Esophagus (tissue), 2 donors: ENCODE results near the gene JPT2. TPM values are rescaled to one million over a fixed set of nuclear protein-coding genes. Genes with fewer than 3 reads are reported as not detected.
"Not testable (repeated sequence)": the region's sequence is repeated elsewhere in the genome, so short reads cannot be mapped to it uniquely, and the experiment has no call there.

Experiments
- H3K27ac ChIP-seq, 2 donors: one replicate each; pipeline ENCODE4 v1.5.1; 2013; ENCODE audit warnings: low read depth in 2 of 2, mild to moderate bottlenecking in 2 of 2, inconsistent platforms in 1 of 2, low read length in 1 of 2, moderate library complexity in 1 of 2
- H3K27me3 ChIP-seq, 2 donors: one replicate each; pipeline ENCODE4 v1.6.1; 2013; ENCODE audit warnings: low read length in 2 of 2, control low read depth in 1 of 2, mild to moderate bottlenecking in 1 of 2; ENCODE audit not compliant: insufficient read depth in 2 of 2, control insufficient read depth in 1 of 2
- H3K36me3 ChIP-seq, 2 donors: one replicate each; pipeline ENCODE4 v1.6.1; 2013; ENCODE audit warnings: low read length in 1 of 2; ENCODE audit not compliant: control insufficient read depth in 2 of 2, insufficient read depth in 2 of 2
- H3K4me1 ChIP-seq, 2 donors: one replicate each; pipeline ENCODE4 v1.6.1; 2013; ENCODE audit warnings: low read length in 1 of 2; ENCODE audit not compliant: control insufficient read depth in 2 of 2, insufficient read depth in 2 of 2
- H3K4me3 ChIP-seq, 2 donors: one replicate each; pipeline ENCODE4 v1.5.1; 2013; ENCODE audit warnings: low read length in 2 of 2, mild to moderate bottlenecking in 2 of 2, low read depth in 1 of 2, moderate library complexity in 1 of 2
- H3K9me3 ChIP-seq, 2 donors: one replicate each; pipeline ENCODE4 v1.6.1; 2013; ENCODE audit warnings: mild to moderate bottlenecking in 2 of 2, low read depth in 1 of 2, low read length in 1 of 2, moderate library complexity in 1 of 2; ENCODE audit not compliant: control insufficient read depth in 2 of 2, insufficient read depth in 1 of 2
- WGBS, 2 donors: extraction: QIAGEN DNeasy Blood & Tissue Kit; methylation state at CpG; one replicate each; pipeline ENCODE4 v1.1.7; 2013; 5-methylcytosine and 5-hydroxymethylcytosine counted together
- polyA plus RNA-seq, 2 donors: library from polyadenylated mRNA; stranded (reverse); fragments of 200-250 nt; gene quantifications; one replicate each; pipeline ENCODE4 v1.2.3, GENCODE V29; 2013
- donor health status: healthy with polysubstance abuse.
- donor health status: Bipolar disorder and iron deficiency.

Gene JPT2
- polyA plus RNA-seq, 2 donors: 20.5 to 31.0 TPM

DNA sequence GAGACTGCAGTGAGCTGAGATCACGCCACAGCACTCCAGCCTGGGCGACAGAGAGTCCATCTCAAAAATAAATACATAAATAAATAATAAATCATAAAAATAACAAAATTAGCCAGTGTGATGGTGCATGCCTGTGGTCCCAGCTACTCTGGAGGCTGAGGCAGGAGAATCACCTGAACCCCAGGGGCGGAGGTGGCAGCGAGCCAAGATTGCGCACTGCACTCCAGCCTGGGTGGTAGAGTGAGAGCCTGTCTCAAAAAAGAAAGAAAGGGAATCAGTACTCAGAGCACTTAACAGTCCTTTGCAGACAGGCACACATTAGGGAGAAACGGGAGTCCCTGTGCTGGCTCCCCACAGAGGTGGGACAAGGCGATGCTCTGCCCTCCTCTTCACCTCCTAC, 53.0 kb downstream of the JPT2 start:
- WGBS, 2 donors: 88 to 94% methylated on average over 7 of the region's 7 CpGs
- Histone ChIP-seq H3K4me3 (no peak overlapping the region), H3K4me1 (no peaks in the 10 kb centered on the region), H3K9me3 (peaks cover 0 to 5% of the 10 kb centered on the region in 2 donors), H3K27me3 (no peaks in the 10 kb centered on the region), H3K36me3 (peaks cover 13 to 64% of the 10 kb centered on the region in 2 donors), H3K27ac (no peak overlapping the region)

DNA sequence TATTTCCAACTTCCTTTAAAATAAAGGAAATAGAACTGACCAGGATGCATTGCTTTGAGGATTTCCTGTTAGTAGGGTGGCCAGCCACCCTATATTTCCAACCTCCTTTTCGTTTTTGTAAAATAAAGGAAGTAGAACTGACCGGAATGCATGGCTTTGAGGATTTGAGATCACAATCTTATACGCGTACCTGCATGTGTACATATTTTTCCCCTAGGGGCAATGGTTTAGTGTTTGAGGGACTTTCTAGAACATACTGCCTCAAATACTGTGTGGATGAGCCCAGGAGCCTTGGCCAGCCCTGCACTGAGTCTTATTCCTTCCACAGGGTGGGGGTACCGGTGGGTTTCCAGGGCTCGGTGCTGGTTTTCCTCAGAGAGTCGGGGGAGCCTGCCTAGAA, 53.5 kb downstream of the JPT2 start:
- 68 to 70% methylated on average over 7 of the region's 7 CpGs for WGBS, 2 donors
- no peak overlapping the region for H3K27ac ChIP-seq
- H3K9me3 ChIP-seq: peaks cover 0 to 5% of the 10 kb centered on the region in 2 donors
- H3K4me1 ChIP-seq: no peaks in the 10 kb centered on the region
- H3K4me3 ChIP-seq: no peak overlapping the region
- H3K27me3 ChIP-seq: no peaks in the 10 kb centered on the region
- H3K36me3 ChIP-seq: peaks cover 13 to 60% of the 10 kb centered on the region in 2 donors

DNA sequence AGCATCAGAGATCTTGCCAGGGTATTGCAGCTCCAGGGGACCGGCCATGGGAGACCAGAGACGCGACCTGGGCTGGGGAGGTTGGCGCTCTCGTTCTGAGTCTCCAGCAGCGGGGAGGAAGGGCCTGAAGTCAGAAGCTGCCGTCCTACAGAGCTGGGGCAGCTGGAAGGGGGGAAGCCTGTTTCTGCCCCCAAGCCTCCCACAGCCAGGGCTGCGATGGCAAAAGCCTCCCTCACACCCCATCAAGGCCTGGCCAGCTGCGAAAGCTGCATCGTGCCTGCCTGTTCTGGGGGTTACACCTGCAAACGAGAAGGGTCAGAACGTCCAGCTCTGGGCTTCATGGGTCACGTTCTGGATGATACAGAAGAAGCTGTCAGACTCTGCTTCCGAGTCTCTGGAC, 54.0 kb downstream of the JPT2 start:
- Histone ChIP-seq H3K27me3 (no peaks in the 10 kb centered on the region), H3K36me3 (peaks cover 13 to 56% of the 10 kb centered on the region in 2 donors), H3K9me3 (peaks cover 0 to 5% of the 10 kb centered on the region in 2 donors), H3K27ac (no peak overlapping the region), H3K4me3 (no peak overlapping the region), H3K4me1 (no peaks in the 10 kb centered on the region)
- WGBS, 2 donors: 72 to 81% methylated on average over 11 to 14 of the region's 14 CpGs

DNA sequence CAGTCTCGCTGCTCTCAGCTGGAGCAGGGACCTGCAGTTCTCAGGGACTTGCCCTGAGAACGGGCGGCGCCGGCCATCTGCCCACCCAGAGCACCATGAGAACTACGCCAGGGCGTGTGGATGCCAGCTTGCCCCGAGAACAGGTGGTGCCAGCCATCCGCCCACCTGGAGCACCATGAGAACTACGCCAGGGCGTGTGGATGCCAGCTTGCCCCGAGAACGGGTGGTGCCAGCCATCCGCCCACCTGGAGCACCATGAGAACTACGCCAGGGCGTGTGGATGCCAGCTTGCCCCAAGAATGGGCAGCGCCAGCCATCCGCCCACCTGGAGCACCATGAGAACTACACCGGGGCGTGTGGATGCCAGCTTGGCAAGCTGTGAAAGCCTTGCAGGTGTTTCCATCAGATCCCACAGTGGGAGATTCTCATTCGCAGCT, 54.5 kb downstream of the JPT2 start:
- not testable (repeated sequence) for H3K4me1 ChIP-seq, H3K27me3 ChIP-seq, H3K27ac ChIP-seq, H3K9me3 ChIP-seq, H3K4me3 ChIP-seq
- 59 to 70% methylated on average over 21 of the region's 21 CpGs for WGBS, 2 donors
- peaks cover 12 to 51% of the 10 kb centered on the region in 2 donors for H3K36me3 ChIP-seq

DNA sequence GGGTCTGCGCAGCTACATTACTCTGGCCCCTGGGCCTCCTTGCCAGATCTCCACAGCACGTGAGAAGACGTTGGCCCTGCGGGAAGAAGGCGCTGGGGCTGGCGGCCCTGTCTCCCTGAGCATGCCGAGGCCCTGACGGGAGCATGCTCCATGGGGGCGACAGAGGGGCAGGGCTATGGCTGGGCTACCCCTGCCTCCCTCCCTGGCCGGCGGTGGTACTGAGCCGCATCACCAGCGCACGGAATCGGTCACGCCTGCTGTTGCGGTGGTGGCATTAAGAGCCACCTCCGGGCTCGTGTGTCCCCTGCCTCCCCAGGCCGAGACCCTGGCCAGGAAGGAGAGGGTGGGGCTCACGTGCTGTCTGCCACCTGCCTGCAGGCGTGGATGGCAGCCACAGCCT, 56.0 kb downstream of the JPT2 start:
- H3K27ac ChIP-seq: no peak overlapping the region
- H3K27me3 ChIP-seq: no peaks in the 10 kb centered on the region
- WGBS, 2 donors: 92 to 93% methylated on average over 21 to 22 of the region's 22 CpGs
- H3K4me1 ChIP-seq: peaks cover 0 to under 1% of the 10 kb centered on the region in 2 donors
- H3K9me3 ChIP-seq: peaks cover 0 to 5% of the 10 kb centered on the region in 2 donors
- H3K4me3 ChIP-seq: no peak overlapping the region
- H3K36me3 ChIP-seq: peaks cover 3 to 35% of the 10 kb centered on the region in 2 donors

DNA sequence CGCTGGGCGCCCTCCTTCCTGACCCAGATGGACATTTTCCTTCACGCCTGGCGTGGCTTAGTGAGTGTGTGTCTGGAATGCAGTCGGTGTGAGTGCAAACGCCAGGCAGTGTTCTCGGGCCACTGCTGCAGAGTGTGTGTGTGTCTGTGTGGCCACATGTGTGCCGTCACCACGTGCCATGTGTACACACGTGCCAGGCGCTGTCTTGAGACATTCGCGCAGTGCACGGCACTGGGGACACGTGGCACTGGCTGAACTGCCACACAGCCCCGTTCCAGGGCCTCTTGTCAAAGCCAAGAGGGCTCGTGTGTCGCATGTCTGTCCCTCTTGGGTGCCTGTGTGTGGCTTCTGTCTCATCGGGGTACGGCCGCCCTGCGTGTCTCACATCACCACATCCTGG, 56.7 kb downstream of the JPT2 start:
- peaks cover 0 to 4% of the 10 kb centered on the region in 2 donors for H3K4me1 ChIP-seq
- H3K27me3 ChIP-seq: no peaks in the 10 kb centered on the region
- no peak overlapping the region for H3K4me3 ChIP-seq
- 97 to 98% methylated on average over 22 of the region's 22 CpGs for WGBS, 2 donors
- H3K9me3 ChIP-seq: peaks cover 0 to 5% of the 10 kb centered on the region in 2 donors
- H3K36me3 ChIP-seq: peaks cover 0 to 30% of the 10 kb centered on the region in 2 donors
- H3K27ac ChIP-seq: no peak overlapping the region

DNA sequence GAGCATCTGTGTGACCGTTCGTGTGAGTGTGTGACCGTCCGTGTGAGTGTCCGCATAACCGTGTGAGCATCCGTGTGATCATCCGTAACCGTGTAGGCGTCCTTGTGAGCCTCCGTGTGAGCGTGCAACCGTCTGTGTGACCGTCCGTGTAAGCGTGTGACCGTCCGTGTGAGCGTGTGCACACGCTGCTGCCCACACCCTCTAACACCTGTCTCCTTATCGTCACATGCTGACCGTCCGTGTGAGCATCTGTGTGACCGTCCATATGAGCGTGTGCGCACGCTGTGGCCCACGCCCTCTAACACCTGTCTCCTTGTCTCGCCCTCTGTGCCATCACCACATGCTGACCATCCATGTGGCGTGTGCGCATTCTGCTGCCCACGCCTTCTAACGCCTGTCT, 62.2 kb downstream of the JPT2 start:
- H3K4me3 ChIP-seq: no peak overlapping the region
- H3K36me3 ChIP-seq: peaks cover 0 to 36% of the 10 kb centered on the region in 2 donors
- 97 to 98% methylated on average over 33 of the region's 33 CpGs for WGBS, 2 donors
- H3K27ac ChIP-seq: no peak overlapping the region
- H3K9me3 ChIP-seq: peaks cover 0 to 6% of the 10 kb centered on the region in 2 donors
- H3K4me1 ChIP-seq: peaks cover 0 to 8% of the 10 kb centered on the region in 2 donors
- H3K27me3 ChIP-seq: no peaks in the 10 kb centered on the region

DNA sequence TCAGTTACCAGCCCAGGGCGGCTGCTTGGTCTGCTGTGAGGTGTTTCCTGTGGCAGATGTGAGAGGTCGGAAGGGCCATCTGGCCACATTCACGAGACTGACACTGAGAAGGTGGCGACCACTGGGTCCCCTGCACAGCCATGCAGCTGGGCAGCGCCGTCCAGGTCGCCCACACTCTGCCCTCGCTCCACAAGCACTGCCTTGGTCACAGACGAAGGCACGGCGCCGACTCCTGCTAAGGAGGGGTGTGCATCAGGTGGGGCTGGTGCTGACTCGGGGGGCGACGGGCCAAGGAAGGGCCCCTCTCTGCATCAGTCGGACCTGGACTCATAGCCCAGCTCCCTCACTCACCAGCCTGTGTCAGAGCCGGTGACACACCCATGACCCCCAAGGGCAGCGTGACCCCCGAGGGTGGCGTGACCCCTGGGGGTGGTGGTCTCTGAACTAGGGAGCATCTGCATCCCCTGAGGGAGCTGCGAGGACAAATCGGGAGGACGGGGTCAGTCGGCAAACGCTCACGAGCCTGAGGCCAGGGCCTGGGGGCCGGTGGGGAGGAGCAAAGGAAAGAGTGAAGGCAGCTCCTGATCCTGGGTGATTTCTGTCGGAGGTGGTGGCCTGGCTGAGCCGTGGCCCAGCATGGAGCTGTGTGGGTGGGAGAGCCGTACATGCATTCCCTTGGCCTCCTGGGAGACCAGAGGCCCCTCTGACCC, 62.9 kb downstream of the JPT2 start:
- peaks cover 0 to 8% of the 10 kb centered on the region in 2 donors for H3K4me1 ChIP-seq
- H3K4me3 ChIP-seq: no peak overlapping the region
- no peaks in the 10 kb centered on the region for H3K27me3 ChIP-seq
- peaks cover 0 to 2% of the 10 kb centered on the region in 2 donors for H3K9me3 ChIP-seq
- no peak overlapping the region for H3K27ac ChIP-seq
- WGBS, 2 donors: 92 to 94% methylated on average over 30 of the region's 30 CpGs
- H3K36me3 ChIP-seq: peaks cover 0 to 38% of the 10 kb centered on the region in 2 donors

DNA sequence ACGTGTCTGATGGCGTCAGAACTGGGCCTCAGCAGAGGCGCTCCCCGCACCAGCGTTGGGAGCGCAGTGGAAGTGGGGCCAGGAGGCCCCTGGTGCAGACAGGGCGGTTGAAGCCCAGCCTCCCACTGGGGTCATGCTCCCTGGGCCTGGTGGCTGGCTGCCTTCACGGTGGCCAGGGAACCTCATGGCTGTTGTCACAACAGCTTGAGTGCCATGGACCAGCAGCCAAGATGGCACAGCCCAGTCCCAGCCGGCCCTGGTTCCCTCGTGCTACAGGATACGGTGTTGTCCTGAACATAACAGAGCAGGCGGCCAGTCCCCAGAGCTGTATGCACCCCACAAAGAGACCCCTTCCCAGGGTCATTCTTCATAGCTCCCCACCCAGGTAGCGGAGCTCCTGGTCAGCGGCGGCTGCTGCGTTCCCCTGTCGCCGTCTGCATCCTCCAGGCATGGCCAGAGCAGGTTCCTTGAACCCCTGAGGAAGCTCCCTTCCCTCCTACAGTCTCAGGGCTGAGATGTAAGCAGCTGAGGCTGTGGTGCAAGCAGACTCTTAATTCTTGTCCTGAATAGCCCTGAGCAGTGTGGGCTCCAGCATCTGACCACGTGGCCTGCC, 63.6 kb downstream of the JPT2 start:
- no peak overlapping the region for H3K27ac ChIP-seq
- H3K36me3 ChIP-seq: peaks cover 0 to 38% of the 10 kb centered on the region in 2 donors
- 93 to 97% methylated on average over 19 of the region's 19 CpGs for WGBS, 2 donors
- peaks cover 0 to 2% of the 10 kb centered on the region in 2 donors for H3K9me3 ChIP-seq
- peaks cover 0 to 8% of the 10 kb centered on the region in 2 donors for H3K4me1 ChIP-seq
- no peaks in the 10 kb centered on the region for H3K27me3 ChIP-seq
- H3K4me3 ChIP-seq: no peak overlapping the region
